Ovary (tissue), 9 donors: ENCODE measurements around the gene GAPDHS. TPM values are rescaled to one million over a fixed set of nuclear protein-coding genes. Genes with fewer than 3 reads are reported as not detected.

Experiments used
- DNase-seq, 5 donors: peaks; one replicate each; pipeline ENCODE4 v3.0.0-alpha.2; 2019 to 2020
- H3K27ac ChIP-seq, 2 donors: fragments of 200-600 bp; one replicate each; pipeline versions ENCODE4 v1.5.1 to v1.8.0; 2019 to 2022
- H3K27me3 ChIP-seq: fragments of 200-600 bp; one replicate; pipeline ENCODE4 v1.8.0; 2022
- H3K36me3 ChIP-seq: fragments of 200-600 bp; sonication (generic); one replicate; pipeline ENCODE4 v1.5.1; 2019
- H3K4me1 ChIP-seq: one replicate; pipeline ENCODE4 v1.8.1; 2013; ENCODE audit warnings: mild to moderate bottlenecking, moderate library complexity; ENCODE audit not compliant: insufficient read depth
- H3K4me3 ChIP-seq: fragments of 200-600 bp; sonication (generic); one replicate; pipeline ENCODE4 v1.5.1; 2017
- H3K9me3 ChIP-seq, 2 donors: fragments of 200-600 bp in 1 of 2; sonication (generic) in 1 of 2; one replicate each; pipeline versions ENCODE4 v1.5.1 to v1.8.1; 2013 to 2019; ENCODE audit warnings: mild to moderate bottlenecking in 1 of 2, moderate library complexity in 1 of 2
- CTCF ChIP-seq, 3 donors: fragments of 450-650 bp in 2 of 3; fragments of 200-600 bp in 1 of 3; IDR thresholded peaks; one replicate each; pipeline versions ENCODE4 v1.5.1 to v1.8.0; 2016 to 2022; ENCODE audit warnings: antibody characterized with exemption in 3 of 3, mild to moderate bottlenecking in 1 of 3
- EP300 ChIP-seq: sonication (generic); formaldehyde crosslinking; IDR thresholded peaks from one replicate; pipeline ENCODE4 v1.6.1; 2017; ENCODE audit warnings: antibody characterized with exemption
- POLR2A ChIP-seq: fragments of 450-650 bp; IDR thresholded peaks from one replicate; pipeline ENCODE4 v1.6.1; 2017; ENCODE audit warnings: antibody characterized with exemption, mild to moderate bottlenecking, moderate library complexity
- WGBS, 3 donors: extraction: QIAGEN DNeasy Blood & Tissue Kit in 1 of 3; methylation state at CpG; one replicate each; pipeline versions ENCODE4 v1.1.5 to v1.1.7; 2013 to 2017; 5-methylcytosine and 5-hydroxymethylcytosine counted together
- intact Hi-C, 4 donors: fragments of 100-400 bp; cut with DNase I; formaldehyde crosslinking; loops; one replicate each; pipeline versions ENCODE4 v1.11.0 to v1.15.1; 2022 to 2023
- polyA plus RNA-seq, 2 donors: library from polyadenylated mRNA; stranded (reverse); fragments of 200-250 nt in 1 of 2; fragments of 350-450 nt in 1 of 2; fragmentation: Illumina TruSeq in 1 of 2; extraction: RNeasy Lipid Tissue Mini Kit (QIAGEN cat#74804) in 1 of 2; gene quantifications; one replicate each; pipeline ENCODE4 v1.2.3, GENCODE V29; 2013 to 2014
- total RNA-seq, 7 donors: library from RNA; depleted of rRNA in 2 of 7; stranded (reverse); fragments of >200 nt in 2 of 7; fragmentation: NEBNext Ultra II Directional in 3 of 7; extraction: Animal tissue kit (Norgen Biotek cat#: 25700) in 3 of 7; gene quantifications; one replicate each; pipeline versions ENCODE4 v1.1.0 to v1.2.4, GENCODE V29; 2016 to 2023
- donor health status: DM: no; HTN: no; CAD: no; lungs with moderate emphysema.
- donor health status: DM: no; HTN: no; CAD: no.
- donor health status: Bipolar disorder and iron deficiency.
- donor health status: DM: yes; HTN: yes; CAD: no.
- donor health status: DM: no; HTN: no; CAD: no.
- donor health status: DM: yes; HTN: yes; CAD: no.

Gene GAPDHS
- total and polyA plus RNA-seq, 9 donors = not detected

DNA sequence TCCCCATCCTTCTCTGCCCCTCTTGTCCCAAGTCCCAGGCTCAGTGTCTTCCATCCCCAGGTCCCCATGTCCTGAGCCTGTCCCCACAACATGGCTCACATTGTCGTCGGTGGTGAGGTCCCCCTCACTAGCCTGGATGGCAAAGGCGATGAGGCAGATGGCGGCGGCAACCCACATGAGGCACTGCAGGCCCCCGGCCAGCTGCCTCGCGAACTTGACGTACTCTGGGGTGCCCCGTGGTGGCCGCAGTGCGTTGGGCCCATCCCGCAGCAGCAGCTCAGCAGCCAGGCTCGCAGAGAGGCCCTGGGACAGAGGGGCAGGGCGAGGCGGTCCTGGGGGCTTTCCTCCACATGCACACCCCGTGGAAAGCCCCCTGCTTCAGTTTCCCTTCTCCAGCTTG is 29.1 kb downstream of the GAPDHS start:
- H3K36me3 ChIP-seq = no peaks in the 10 kb centered on the region
- H3K27ac ChIP-seq = no peak overlapping the region
- no peaks in the 10 kb centered on the region for H3K4me1 ChIP-seq
- H3K9me3 ChIP-seq = no peaks in the 10 kb centered on the region
- 53 to 64% (median 61%) methylated on average over 17 of the region's 17 CpGs for WGBS, 3 donors
- no peak for DNase-seq
- intact Hi-C loops = no loop called here
- TF ChIP-seq POLR2A = no peak
- TF ChIP-seq CTCF (IDR thresholded peaks at IDR 0.05) = no peak
- no peak for TF ChIP-seq EP300
- no peak overlapping the region for H3K4me3 ChIP-seq
- H3K27me3 ChIP-seq = no peaks in the 10 kb centered on the region

- Histone ChIP-seq H3K27ac (no peak overlapping the region), H3K4me1 (no peaks in the 10 kb centered on the region), H3K36me3 (no peaks in the 10 kb centered on the region), H3K4me3 (no peak overlapping the region), H3K9me3 (no peaks in the 10 kb centered on the region), H3K27me3 (no peaks in the 10 kb centered on the region)
- DNase-seq = no peak
- no peak for TF ChIP-seq EP300
- TF ChIP-seq CTCF (IDR thresholded peaks at IDR 0.05) = no peak
- TF ChIP-seq POLR2A = no peak
- 42 to 58% (median 58%) methylated on average over 2 of the region's 2 CpGs for WGBS, 3 donors
- intact Hi-C loops = no loop called here
Observed at GRCh38 chr19:35562776-35563175, 29.5 kb downstream of the GAPDHS start.

DNA sequence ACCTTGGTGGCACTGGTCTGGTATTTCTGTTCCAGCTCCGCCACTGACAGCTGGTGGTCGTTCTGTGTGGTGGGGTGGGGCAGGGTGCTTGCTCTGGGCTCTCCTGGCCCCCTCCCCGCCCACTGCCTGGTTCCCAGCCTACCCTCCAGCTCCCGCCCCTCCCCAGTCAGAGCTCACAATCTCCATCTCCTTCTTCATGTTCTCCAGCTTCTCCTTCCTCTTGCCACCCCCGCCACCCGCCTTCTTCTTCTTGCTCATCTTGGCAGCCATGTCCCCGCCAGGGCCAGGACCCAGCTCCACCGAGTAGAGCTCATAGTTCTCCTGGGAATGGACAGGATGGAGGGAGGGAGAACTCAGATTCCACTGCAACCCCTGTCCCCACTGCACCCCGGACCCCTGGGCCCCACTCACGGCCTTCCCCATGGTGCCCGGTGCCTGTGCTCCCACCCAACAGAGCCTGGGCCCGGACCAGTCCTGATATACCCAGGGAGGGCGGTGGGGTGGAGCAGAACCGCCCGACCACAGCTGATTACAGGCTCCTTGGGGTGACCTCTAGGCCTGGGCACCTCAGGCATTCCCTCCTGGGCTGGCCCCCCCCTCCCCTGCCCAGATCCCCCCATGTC is 30.1 kb downstream of the GAPDHS start, which contains the start of gene ATP4A:
ATP4A (minus strand) TSS at position 452 of the 623 bp plus-strand sequence; CDS start at position 423, 29 bp downstream.
- no peaks in the 10 kb centered on the region for H3K36me3 ChIP-seq

GRCh38 chr19:35565016-35565856 is 32.0 kb downstream of the GAPDHS start:
- TF ChIP-seq POLR2A (no peak), EP300 (no peak), CTCF (IDR thresholded peaks at IDR 0.05) (no peak)
- no peaks in the 10 kb centered on the region for H3K36me3 ChIP-seq
- no peaks in the 10 kb centered on the region for H3K27me3 ChIP-seq
- H3K4me1 ChIP-seq = no peaks in the 10 kb centered on the region
- intact Hi-C loops = no loop called here
- no peak overlapping the region for H3K27ac ChIP-seq
- WGBS, 3 donors = 73 to 82% (median 76%) methylated on average over 12 of the region's 12 CpGs
- no peaks in the 10 kb centered on the region for H3K9me3 ChIP-seq
- H3K4me3 ChIP-seq = no peak overlapping the region
- no peak for DNase-seq

More for the DNA sequence above, 30.1 kb downstream of the GAPDHS start, which contains the start of gene ATP4A:
- Histone ChIP-seq H3K4me1 (no peaks in the 10 kb centered on the region), H3K27me3 (no peaks in the 10 kb centered on the region), H3K27ac (no peak within 1 kb of the TSS), H3K4me3 (no peak within 1 kb of the TSS), H3K9me3 (no peaks in the 10 kb centered on the region)
- TF ChIP-seq CTCF (IDR thresholded peaks at IDR 0.05) (no peak), POLR2A (no peak), EP300 (no peak)
- WGBS, 3 donors = 72 to 74% (median 72%) methylated on average over 15 of the region's 15 CpGs
- no peak for DNase-seq
- intact Hi-C loops = no loop called here
